Activated T-helper 1 cell treated with anti-CD3 and anti-CD28 coated beads, Interleukin-12 subunit alpha, Interleukin-12 subunit beta, Interleukin-2, Interleukin-4 antibody, amounts not matched to agents 30 ng/mL and 10 ng/mL and 1 ng/mL, durations not matched to agents 14 hours and 24 hours and 36 hours (primary cell): ENCODE data around the gene TAF1B. TPM values are rescaled to one million over a fixed set of nuclear protein-coding genes. Genes with fewer than 3 reads are reported as not detected.

Experiments
- DNase-seq: peaks from one replicate; pipeline ENCODE4 v3.0.0; 2021; ENCODE audit warnings: low spot score
- H3K27ac Mint-ChIP-seq: one replicate; pipeline ENCODE4 v1.8.0; 2021; ENCODE audit warnings: mild to moderate bottlenecking, mixed read lengths
- H3K27me3 Mint-ChIP-seq: one replicate; pipeline ENCODE4 v1.8.0; 2022; ENCODE audit warnings: mild to moderate bottlenecking, moderate library complexity, mixed read lengths; ENCODE audit not compliant: insufficient read depth
- H3K36me3 Mint-ChIP-seq: one replicate; pipeline ENCODE4 v1.8.0; 2021; ENCODE audit warnings: low read depth, mixed read lengths
- H3K4me1 Mint-ChIP-seq: one replicate; pipeline ENCODE4 v1.8.0; 2021; ENCODE audit warnings: low read depth, mixed read lengths
- H3K4me3 Mint-ChIP-seq: one replicate; pipeline ENCODE4 v1.8.0; 2021; ENCODE audit warnings: mild to moderate bottlenecking, moderate library complexity, mixed read lengths
- H3K9me3 Mint-ChIP-seq: one replicate; pipeline ENCODE4 v1.8.0; 2021; ENCODE audit warnings: mixed read lengths
- intact Hi-C: fragments of 100-400 bp; cut with micrococcal nuclease; formaldehyde crosslinking; loops from one replicate; pipeline ENCODE4 v1.15.1; 2024
- total RNA-seq: library from RNA; stranded (reverse); gene quantifications from 2 replicates; pipeline ENCODE4 v1.2.3, GENCODE V29; 2022

TAF1B gene
- total RNA-seq, 1 donor from 2014 or later = 25.1 TPM

DNA sequence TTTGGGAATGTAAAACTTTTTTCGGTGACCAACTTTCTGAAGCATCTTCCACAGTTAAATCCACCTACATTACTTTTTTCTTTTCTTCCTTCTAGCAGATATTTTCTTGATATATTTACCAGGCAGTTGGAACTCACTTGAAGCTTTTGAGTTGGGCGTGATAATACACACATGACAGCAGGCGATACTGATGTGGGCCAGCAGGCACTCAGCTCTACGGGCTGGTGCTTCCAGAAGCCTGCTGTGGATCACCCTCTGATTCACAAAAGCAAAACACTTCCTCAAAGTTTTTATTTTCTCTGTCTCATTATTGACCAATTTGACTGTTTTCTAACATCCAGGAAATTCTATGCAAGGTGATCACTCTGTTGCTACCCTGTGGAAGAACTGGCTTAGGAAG is 131.1 kb downstream of the TAF1B start:
- no peak for DNase-seq
- H3K9me3 Mint-ChIP-seq = no peaks in the 10 kb centered on the region
- H3K27me3 Mint-ChIP-seq = no peaks in the 10 kb centered on the region
- no peaks in the 10 kb centered on the region for H3K36me3 Mint-ChIP-seq
- intact Hi-C loops = loop anchor here (10.0 kb wide), 2 partner anchors 320 to 330 kb away; partner anchors contain the start of gene HPCAL1
- H3K4me3 Mint-ChIP-seq = no peak overlapping the region
- peak overlapping the region; percentile 6 for H3K27ac Mint-ChIP-seq
- peaks cover 59% of the 10 kb centered on the region for H3K4me1 Mint-ChIP-seq

DNA sequence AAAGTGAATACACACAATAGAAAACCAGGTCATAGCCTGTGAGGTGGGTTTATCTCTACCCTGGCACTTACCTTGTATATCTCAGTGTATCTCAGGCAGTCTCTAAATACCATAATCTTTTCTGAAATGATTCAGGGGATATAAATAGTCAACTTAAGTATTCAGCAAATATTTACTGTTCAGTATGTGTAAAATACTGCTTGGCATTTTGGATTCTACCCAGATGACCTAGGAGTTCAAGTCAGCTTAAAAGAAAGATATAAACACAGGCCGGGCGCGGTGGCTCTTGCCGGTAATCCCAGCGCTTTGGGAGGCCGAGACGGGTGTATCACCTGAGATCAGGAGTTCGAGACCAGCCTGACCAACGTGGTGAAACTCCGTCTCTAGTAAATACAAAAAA is 132.1 kb downstream of the TAF1B start:
- intact Hi-C loops = loop anchor here (5.0 to 10.0 kb wide), 4 partner anchors 78 to 383 kb away; partner anchors contain the start of gene HPCAL1
- no peak for DNase-seq
- peaks cover 66% of the 10 kb centered on the region for H3K4me1 Mint-ChIP-seq
- no peaks in the 10 kb centered on the region for H3K36me3 Mint-ChIP-seq
- H3K27ac Mint-ChIP-seq = no peak overlapping the region
- H3K27me3 Mint-ChIP-seq = peaks cover 2% of the 10 kb centered on the region
- H3K9me3 Mint-ChIP-seq = no peaks in the 10 kb centered on the region
- H3K4me3 Mint-ChIP-seq = no peak overlapping the region

DNA sequence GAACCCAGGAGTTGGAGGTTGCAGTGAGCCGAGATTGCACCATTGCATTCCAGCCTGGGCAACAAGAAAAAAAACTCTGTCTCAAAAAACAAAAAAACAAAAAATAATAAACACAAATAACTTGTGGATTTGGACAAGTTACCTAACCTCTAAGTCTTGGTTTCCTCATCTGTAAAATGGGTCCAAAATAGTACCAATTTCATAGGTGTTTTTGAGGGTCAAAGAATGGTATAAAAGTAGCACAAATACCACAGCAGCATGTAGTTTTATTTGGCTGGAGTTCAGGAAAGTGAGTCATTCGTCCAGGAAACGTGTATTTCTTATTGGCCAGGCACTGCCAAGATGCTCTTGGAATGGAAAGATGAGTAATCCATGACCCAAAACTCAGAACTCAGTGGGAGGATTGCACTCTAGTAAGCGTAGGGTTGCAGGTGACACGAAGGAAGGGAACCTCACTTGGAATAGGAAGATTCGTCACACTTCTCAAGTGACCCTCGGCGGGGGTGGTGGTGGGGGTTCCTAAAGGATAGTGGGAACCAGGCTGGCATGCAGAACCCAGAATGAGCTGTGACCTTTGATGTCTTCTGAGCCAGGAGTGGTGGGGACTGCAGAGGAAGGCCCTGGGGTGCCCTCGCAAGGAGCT is 132.7 kb downstream of the TAF1B start:
- intact Hi-C loops = loop anchor here (1.0 to 10.0 kb wide), 8 partner anchors 25 to 433 kb away; partner anchors contain the start of genes GRHL1, HPCAL1 and TAF1B
- no peak for DNase-seq
- Mint-ChIP-seq H3K27me3 (peaks cover 4% of the 10 kb centered on the region), H3K27ac (peak overlapping the region; percentile 4), H3K9me3 (no peaks in the 10 kb centered on the region), H3K36me3 (no peaks in the 10 kb centered on the region), H3K4me1 (peaks cover 72% of the 10 kb centered on the region), H3K4me3 (no peak overlapping the region)

DNA sequence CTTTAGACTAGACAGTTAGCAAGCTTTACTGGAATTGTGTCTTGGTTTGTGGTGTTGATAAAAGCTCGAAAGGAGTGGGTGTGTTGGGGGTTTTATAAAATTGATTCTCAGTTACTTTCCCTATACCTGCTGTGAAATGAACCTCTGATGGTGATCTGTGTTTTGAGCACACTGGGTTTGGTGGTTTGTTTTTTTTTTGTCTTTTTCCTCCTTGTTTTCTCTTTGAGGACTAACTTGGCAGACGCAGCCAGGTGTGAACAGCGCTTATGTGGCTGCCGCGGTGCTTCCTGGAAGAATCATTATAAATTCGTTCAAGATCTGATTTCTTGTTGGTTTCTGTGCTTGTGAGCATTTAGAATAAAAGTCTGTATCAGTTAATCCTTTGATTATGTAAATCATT is 136.7 kb downstream of the TAF1B start:
- DNase-seq = no peak
- no peaks in the 10 kb centered on the region for H3K36me3 Mint-ChIP-seq
- peaks cover 10% of the 10 kb centered on the region for H3K27me3 Mint-ChIP-seq
- intact Hi-C loops = loop anchor here (5.0 to 10.0 kb wide), 4 partner anchors 83 to 388 kb away; partner anchors contain the start of gene HPCAL1
- no peaks in the 10 kb centered on the region for H3K9me3 Mint-ChIP-seq
- H3K4me1 Mint-ChIP-seq = peaks cover 47% of the 10 kb centered on the region
- no peak overlapping the region for H3K4me3 Mint-ChIP-seq
- H3K27ac Mint-ChIP-seq = peak overlapping the region; percentile 79

DNA sequence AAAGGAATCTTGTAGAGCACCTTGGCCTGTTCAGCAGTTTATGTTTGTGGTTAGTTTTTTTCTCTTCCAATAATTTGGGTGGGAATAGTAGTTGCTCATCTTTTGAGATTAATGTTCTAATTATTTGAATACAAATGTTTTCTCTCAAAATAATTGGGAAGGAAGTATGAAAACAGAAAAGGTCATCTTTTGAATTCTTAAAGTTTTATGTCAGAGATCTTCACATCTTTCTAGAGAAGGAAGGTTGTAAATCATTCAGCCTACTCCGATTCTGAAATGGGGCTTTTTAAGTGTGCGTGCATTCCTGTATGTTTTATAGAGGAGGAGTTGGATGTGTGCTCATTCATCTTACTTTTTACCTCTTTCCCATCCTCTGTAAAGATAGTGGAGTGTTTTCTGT is 137.2 kb downstream of the TAF1B start:
- no peak for DNase-seq
- no peaks in the 10 kb centered on the region for H3K9me3 Mint-ChIP-seq
- peaks cover 11% of the 10 kb centered on the region for H3K27me3 Mint-ChIP-seq
- no peak overlapping the region for H3K4me3 Mint-ChIP-seq
- H3K36me3 Mint-ChIP-seq = no peaks in the 10 kb centered on the region
- H3K27ac Mint-ChIP-seq = peak overlapping the region; percentile 27
- H3K4me1 Mint-ChIP-seq = peaks cover 41% of the 10 kb centered on the region
- intact Hi-C loops = no loop called here

DNA sequence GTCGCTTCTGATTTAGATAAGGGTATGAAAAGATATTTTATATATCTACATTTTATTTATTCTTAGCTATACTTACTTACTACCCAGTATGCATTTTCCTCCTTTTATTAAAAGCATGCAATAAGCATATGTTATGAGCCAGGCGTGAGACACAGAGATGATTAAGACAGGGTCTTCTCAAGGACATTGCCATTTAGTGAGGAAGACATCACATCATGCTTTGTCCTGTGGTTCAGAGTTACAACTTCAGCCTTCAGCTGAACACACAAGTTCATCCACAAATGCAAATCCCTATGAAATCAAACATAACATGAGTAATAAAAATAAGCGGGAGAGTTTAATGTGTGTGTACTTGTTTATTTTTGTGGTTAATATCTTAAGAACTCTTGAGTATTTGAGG is 138.4 kb downstream of the TAF1B start:
- H3K4me3 Mint-ChIP-seq = no peak overlapping the region
- H3K36me3 Mint-ChIP-seq = no peaks in the 10 kb centered on the region
- no peaks in the 10 kb centered on the region for H3K9me3 Mint-ChIP-seq
- H3K4me1 Mint-ChIP-seq = peaks cover 30% of the 10 kb centered on the region
- intact Hi-C loops = no loop called here
- no peak overlapping the region for H3K27ac Mint-ChIP-seq
- peaks cover 11% of the 10 kb centered on the region for H3K27me3 Mint-ChIP-seq
- DNase-seq = no peak

DNA sequence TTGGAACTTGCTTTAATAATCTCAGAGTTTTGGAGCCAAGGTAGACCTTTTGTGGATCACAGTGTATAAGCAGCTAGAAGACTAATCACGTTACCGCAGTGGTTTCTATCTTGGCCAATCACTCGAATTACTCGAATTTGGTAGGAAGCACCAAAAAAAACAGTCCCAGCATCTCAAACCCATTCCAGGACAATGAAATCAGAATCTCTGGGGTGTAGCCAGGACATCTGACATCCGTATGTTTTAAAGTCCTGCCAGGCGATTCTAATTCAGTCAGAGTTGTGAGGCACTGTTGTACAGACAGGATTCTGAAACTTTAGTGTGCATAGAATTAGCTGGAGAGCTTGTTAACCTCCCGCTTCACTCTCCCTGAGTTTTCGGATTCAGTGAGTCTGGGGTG is 139.0 kb downstream of the TAF1B start:
- H3K36me3 Mint-ChIP-seq = no peaks in the 10 kb centered on the region
- intact Hi-C loops = no loop called here
- DNase-seq = no peak
- peaks cover 26% of the 10 kb centered on the region for H3K4me1 Mint-ChIP-seq
- H3K4me3 Mint-ChIP-seq = no peak overlapping the region
- peaks cover 11% of the 10 kb centered on the region for H3K27me3 Mint-ChIP-seq
- H3K9me3 Mint-ChIP-seq = no peaks in the 10 kb centered on the region
- no peak overlapping the region for H3K27ac Mint-ChIP-seq

DNA sequence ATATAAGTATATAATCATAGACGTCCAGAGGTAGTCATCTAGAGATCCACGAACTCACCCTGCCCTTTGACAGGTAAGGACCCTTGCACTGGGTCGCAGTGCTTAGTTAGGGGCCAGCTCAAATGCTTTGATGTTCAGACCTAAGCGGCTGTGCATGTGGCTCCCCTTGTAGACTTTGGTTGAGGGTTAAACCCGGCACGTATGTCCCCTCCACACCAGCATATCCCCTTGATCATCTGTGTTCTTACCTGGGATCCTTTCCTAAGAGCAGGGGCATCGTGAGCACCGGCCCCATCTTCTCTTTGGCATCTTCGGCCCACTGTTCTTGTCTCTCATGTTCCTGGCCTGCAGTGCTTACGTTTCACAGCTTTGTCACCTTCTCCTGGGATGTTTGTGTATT is 139.6 kb downstream of the TAF1B start:
- intact Hi-C loops = no loop called here
- no peak for DNase-seq
- no peaks in the 10 kb centered on the region for H3K9me3 Mint-ChIP-seq

DNA sequence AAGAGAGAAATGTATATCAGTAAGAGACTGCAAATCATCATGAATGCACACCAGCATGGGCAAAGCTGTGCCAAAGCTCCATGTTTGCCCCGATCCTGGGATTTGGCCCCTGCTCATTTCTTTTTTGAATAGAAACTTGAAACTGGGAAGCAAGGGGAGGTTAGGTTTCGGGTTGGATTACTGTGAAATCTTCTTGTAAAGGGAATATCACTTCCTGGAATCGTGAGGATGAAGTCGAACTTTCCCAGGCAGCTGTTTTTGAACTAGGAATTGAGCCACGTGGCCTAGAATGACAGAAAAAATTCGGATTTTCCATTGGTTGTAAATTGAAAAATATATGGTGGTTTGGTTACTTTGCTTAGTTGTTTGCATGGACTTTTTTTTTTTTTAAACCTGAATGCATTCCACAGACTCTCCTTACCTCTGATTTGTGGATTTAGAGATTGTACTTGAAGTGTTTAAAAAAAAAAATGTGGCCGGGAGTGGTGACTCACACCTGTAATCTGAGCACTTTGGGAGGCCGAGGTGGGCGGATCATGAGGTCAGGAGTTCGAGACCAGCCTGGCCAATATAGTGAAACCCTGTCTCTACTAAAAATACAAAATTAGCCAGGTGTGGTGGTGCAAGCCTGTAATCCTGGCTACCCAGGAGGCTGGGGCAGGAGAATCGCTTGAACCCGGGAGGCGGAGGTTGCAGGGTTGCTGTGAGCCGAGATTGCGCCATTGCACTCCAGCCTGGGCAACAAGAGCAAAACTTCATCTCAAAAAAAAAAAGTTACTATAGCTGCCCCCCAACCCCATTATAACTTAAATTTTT is 140.3 kb downstream of the TAF1B start:
- Mint-ChIP-seq H3K4me1 (peaks cover 18% of the 10 kb centered on the region), H3K36me3 (no peaks in the 10 kb centered on the region), H3K27ac (no peak overlapping the region), H3K27me3 (peaks cover 11% of the 10 kb centered on the region), H3K9me3 (no peaks in the 10 kb centered on the region), H3K4me3 (no peak overlapping the region)
- DNase-seq = no peak
- intact Hi-C loops = loop anchor here (1.0 to 2.0 kb wide), 2 partner anchors 65 to 451 kb away; no protein-coding TSS in a partner anchor

More for the DNA sequence above, 139.6 kb downstream of the TAF1B start:
- Mint-ChIP-seq H3K36me3 (no peaks in the 10 kb centered on the region), H3K27ac (no peak overlapping the region), H3K27me3 (peaks cover 11% of the 10 kb centered on the region), H3K4me1 (peaks cover 24% of the 10 kb centered on the region), H3K4me3 (no peak overlapping the region)

Other genes with a start within 250 kb of the TAF1B start
- 290 and 311 TPM in 2 replicates for gene YWHAQ, start 212.5 kb upstream of the TAF1B start, total RNA-seq
- 1.4 and 1.5 TPM in 2 replicates for gene GRHL1, start 108.2 kb downstream of the TAF1B start, total RNA-seq
- 7.8 and 10.8 TPM in 2 replicates for gene KLF11, start 200.1 kb downstream of the TAF1B start, total RNA-seq
- gene CYS1, start 236.9 kb downstream of the TAF1B start, total RNA-seq = 0.56 and 0.70 TPM in 2 replicates